ENCODE results near the gene RIMS4. TPM values are rescaled to one million over a fixed set of nuclear protein-coding genes. Genes with fewer than 3 reads are reported as not detected.

Gene RIMS4
- total RNA-seq, 1 donor from 2014 or later, result 7.5 TPM

GRCh38 chr20:44817143-44817910, 7.0 kb upstream of the RIMS4 start:
- H3K36me3 Mint-ChIP-seq, result no peaks in the 10 kb centered on the region
- H3K27ac Mint-ChIP-seq, result no peak overlapping the region
- H3K4me3 Mint-ChIP-seq, result no peak overlapping the region
- peaks cover 28% of the 10 kb centered on the region for H3K27me3 Mint-ChIP-seq
- no peaks in the 10 kb centered on the region for H3K4me1 Mint-ChIP-seq (ENCODE audit: unreplicated experiment)
- no peak for DNase-seq (ENCODE audit: extremely low spot score, unreplicated experiment)
- no peak for TF ChIP-seq CTCF (conservative IDR thresholded peaks at IDR 0.05)
- no peaks in the 10 kb centered on the region for H3K9me3 Mint-ChIP-seq

- no peaks in the 10 kb centered on the region for H3K9me3 Mint-ChIP-seq
- H3K4me3 Mint-ChIP-seq, result no peak overlapping the region
- peaks cover 8% of the 10 kb centered on the region for H3K4me1 Mint-ChIP-seq (ENCODE audit: unreplicated experiment)
- DNase-seq (ENCODE audit: extremely low spot score, unreplicated experiment), result no peak
- no peak for TF ChIP-seq CTCF (conservative IDR thresholded peaks at IDR 0.05)
- no peaks in the 10 kb centered on the region for H3K36me3 Mint-ChIP-seq
- H3K27ac Mint-ChIP-seq, result no peak overlapping the region
- H3K27me3 Mint-ChIP-seq, result peaks cover 45% of the 10 kb centered on the region
These were observed 4.6 kb upstream of the RIMS4 start for GRCh38 chr20:44814937-44815336.

GRCh38 chr20:44811150-44811685, 872 bp upstream of the RIMS4 start:
- H3K4me1 Mint-ChIP-seq (ENCODE audit: unreplicated experiment), result peaks cover 14% of the 10 kb centered on the region
- H3K36me3 Mint-ChIP-seq, result no peaks in the 10 kb centered on the region
- no peaks in the 10 kb centered on the region for H3K9me3 Mint-ChIP-seq
- peak overlapping the region; percentile 77 for H3K4me3 Mint-ChIP-seq
- DNase-seq (ENCODE audit: extremely low spot score, unreplicated experiment), result no peak
- H3K27ac Mint-ChIP-seq, result no peak overlapping the region
- H3K27me3 Mint-ChIP-seq, result peaks cover 72% of the 10 kb centered on the region
- no peak for TF ChIP-seq CTCF (conservative IDR thresholded peaks at IDR 0.05)

- no peak for DNase-seq (ENCODE audit: extremely low spot score, unreplicated experiment)
- no peaks in the 10 kb centered on the region for H3K36me3 Mint-ChIP-seq
- H3K4me3 Mint-ChIP-seq, result no peak overlapping the region
- no peak for TF ChIP-seq CTCF (conservative IDR thresholded peaks at IDR 0.05)
- H3K27ac Mint-ChIP-seq, result no peak overlapping the region
- H3K4me1 Mint-ChIP-seq (ENCODE audit: unreplicated experiment), result peaks cover 17% of the 10 kb centered on the region
- H3K27me3 Mint-ChIP-seq, result peaks cover 70% of the 10 kb centered on the region
- no peaks in the 10 kb centered on the region for H3K9me3 Mint-ChIP-seq
These were observed 320 bp downstream of the RIMS4 start for GRCh38 chr20:44810061-44810390.

- Mint-ChIP-seq H3K4me1 (ENCODE audit: unreplicated experiment) (peaks cover 17% of the 10 kb centered on the region), H3K27me3 (peaks cover 71% of the 10 kb centered on the region), H3K27ac (no peak overlapping the region), H3K36me3 (no peaks in the 10 kb centered on the region), H3K9me3 (no peaks in the 10 kb centered on the region), H3K4me3 (peak overlapping the region; percentile 79)
- no peak for DNase-seq (ENCODE audit: extremely low spot score, unreplicated experiment)
- no peak for TF ChIP-seq CTCF (conservative IDR thresholded peaks at IDR 0.05)
These were observed 826 bp downstream of the RIMS4 start for GRCh38 chr20:44809380-44810060.

Measured in type B pancreatic cell (in vitro differentiated cells).